ENCODE results near the gene MYNN. TPM values are rescaled to one million over a fixed set of nuclear protein-coding genes. Genes with fewer than 3 reads are reported as not detected.

The MYNN gene
- 8.2 to 10.6 TPM (median 9.2 TPM) in 5 replicates for total RNA-seq (2022; extraction: Qiagen RNA extraction; ENCODE audit: low read depth)

GRCh38 chr3:169772897-169773816, at the start of gene MYNN:
MYNN (plus strand) TSS chr3:169773396; CDS start chr3:169774296, 900 bp downstream.

DNA sequence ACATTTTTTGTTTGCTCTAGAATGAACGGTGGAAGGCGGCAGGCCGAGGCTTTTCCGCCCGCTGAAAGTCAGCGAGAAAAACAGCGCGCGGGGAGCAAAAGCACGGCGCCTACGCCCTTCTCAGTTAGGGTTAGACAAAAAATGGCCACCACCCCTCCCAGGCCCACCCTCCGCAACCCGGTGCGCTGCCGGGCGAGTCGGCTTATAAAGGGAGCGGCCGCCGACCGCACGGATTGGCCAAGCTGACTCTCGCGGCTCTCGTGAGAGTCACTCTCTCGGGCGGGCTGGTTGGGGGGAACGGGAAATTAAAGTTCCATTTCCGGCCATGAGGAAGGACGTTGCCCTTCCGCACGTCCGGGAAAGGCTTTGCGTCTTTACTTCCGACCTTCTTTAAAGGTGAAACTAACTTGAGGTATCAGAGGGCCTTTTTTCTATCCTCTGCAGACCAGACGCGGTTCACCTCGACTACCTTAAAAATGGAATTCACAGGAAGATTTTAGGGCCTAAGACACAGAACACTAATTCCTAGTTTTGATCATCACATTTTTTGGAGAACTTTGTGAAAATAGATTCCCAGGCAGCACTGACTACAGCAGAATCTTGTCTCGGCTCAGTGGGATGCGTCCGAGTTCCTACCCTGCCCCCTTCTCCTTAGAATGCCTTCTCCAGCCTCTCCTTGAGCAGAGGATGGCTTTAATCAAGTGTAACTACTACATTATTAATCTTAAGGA, 8.1 kb upstream of the MYNN start, which contains the start of gene TERC:
TERC (minus strand) TSS at position 179 of the 731 bp plus-strand sequence.

DNA sequence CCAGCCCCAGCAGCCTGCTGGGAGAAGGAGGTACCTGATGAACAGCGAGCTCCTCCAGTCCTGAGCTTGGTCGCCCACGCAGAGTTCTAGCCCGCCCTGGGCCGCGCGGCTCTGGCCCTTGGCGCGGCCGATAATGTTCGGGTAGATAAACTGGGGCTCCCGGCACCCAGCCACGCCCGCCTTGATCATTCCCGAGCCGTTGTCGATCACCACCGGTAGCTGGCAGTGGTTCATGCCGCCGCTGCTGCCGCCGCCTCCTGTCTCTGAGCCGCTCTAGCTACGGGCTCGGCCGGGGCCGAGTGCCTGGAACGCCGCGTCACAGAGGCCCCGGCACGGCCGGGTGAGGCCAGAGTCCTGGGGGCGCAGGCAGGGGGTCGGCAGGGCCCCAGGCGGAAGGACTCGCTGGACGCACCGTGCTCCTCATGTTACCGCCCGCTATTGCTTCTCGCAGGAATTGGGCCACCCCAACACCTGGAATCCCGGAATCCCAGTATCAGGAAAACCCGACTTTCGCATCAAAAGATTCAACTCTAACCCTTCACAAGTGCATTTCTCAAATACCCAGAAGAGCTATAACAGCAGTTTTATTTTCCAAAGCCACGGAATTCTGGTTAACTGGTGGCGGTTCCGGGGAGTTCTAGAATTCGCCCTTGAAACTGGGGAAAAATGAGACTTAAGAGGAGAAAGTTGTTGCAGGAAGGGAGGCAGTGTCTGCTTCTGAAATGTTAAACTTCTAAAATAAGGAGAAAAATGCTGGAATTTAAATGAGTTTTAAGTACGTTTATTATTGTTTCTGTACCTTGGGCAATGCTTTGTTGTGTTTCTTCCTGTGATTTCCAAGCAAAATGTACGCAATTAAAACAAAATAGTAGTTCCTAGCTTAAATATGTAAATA, 3.7 kb upstream of the MYNN start, which contains the start of gene ACTRT3:
ACTRT3 (minus strand) TSS at position 275 of the 895 bp plus-strand sequence; CDS start at position 234, 41 bp downstream.

GRCh38 chr3:169812332-169813235, 39.4 kb downstream of the MYNN start, which contains the start of the genes LRRC34 and LRRIQ4:
LRRC34 (minus strand) TSS chr3:169812904; CDS start chr3:169812548, 356 bp downstream.
LRRIQ4 (plus strand) TSS chr3:169812870; CDS start chr3:169821922, 9,052 bp downstream.

Other genes with a start within 250 kb of the MYNN start
- 0.04 to 0.11 TPM in 2 of 5 replicates, not detected in the others for gene MECOM, start 109.7 kb upstream of the MYNN start, total RNA-seq (2022; extraction: Qiagen RNA extraction; ENCODE audit: low read depth)
- not detected in 5 replicates for gene TERC, start 8.3 kb upstream of the MYNN start, total RNA-seq (2022; extraction: Qiagen RNA extraction; ENCODE audit: low read depth)
- 2.9 to 3.6 TPM (median 3.4 TPM) in 5 replicates for gene ACTRT3, start 3.8 kb upstream of the MYNN start, total RNA-seq (2022; extraction: Qiagen RNA extraction; ENCODE audit: low read depth)
- gene LRRIQ4, start 39.5 kb downstream of the MYNN start, total RNA-seq (2022; extraction: Qiagen RNA extraction; ENCODE audit: low read depth) = not detected in 5 replicates
- not detected in 5 replicates for gene LRRC34, start 39.5 kb downstream of the MYNN start, total RNA-seq (2022; extraction: Qiagen RNA extraction; ENCODE audit: low read depth)
- not detected in 5 replicates for gene LRRC31, start 96.5 kb downstream of the MYNN start, total RNA-seq (2022; extraction: Qiagen RNA extraction; ENCODE audit: low read depth)
- gene SAMD7, start 138.2 kb downstream of the MYNN start, total RNA-seq (2022; extraction: Qiagen RNA extraction; ENCODE audit: low read depth) = not detected in 5 replicates
- gene SEC62, start 193.4 kb downstream of the MYNN start, total RNA-seq (2022; extraction: Qiagen RNA extraction; ENCODE audit: low read depth) = 83.5 to 188 TPM (median 94.6 TPM) in 5 replicates

Data from A549 treated with ZK216348 at 1 μM for 4 hours (cell line).